Fibroblast of the aortic adventitia (primary cell): ENCODE data around the gene ITGB2. TPM values are rescaled to one million over a fixed set of nuclear protein-coding genes. Genes with fewer than 3 reads are reported as not detected.

ENCODE experiments used
- DNase-seq: peaks from one replicate; pipeline ENCODE4 v3.0.0-alpha.2; 2010; ENCODE audit warnings: low read depth
- H3K4me3 ChIP-seq: 2 replicates; pipeline ENCODE4 v1.5.1; 2011; ENCODE audit warnings: low read depth, mild to moderate bottlenecking, control low read depth, low read length, moderate library complexity
- total RNA-seq: library from RNA; depleted of rRNA; stranded (reverse); fragments of >200 nt; gene quantifications from 2 replicates; pipeline ENCODE4 v1.2.3, GENCODE V29; 2012; ENCODE audit warnings: low replicate concordance
- TF ChIP-seq, protein P1 (sequence below): IDR thresholded peaks from 2 replicates; pipeline ENCODE4 v1.5.1; 2011; ENCODE audit warnings: mild to moderate bottlenecking, low read length, control low read depth, inconsistent platforms; ENCODE audit not compliant: insufficient read depth

ITGB2 gene
- total RNA-seq, 1 donor, result 0.09 TPM

DNA sequence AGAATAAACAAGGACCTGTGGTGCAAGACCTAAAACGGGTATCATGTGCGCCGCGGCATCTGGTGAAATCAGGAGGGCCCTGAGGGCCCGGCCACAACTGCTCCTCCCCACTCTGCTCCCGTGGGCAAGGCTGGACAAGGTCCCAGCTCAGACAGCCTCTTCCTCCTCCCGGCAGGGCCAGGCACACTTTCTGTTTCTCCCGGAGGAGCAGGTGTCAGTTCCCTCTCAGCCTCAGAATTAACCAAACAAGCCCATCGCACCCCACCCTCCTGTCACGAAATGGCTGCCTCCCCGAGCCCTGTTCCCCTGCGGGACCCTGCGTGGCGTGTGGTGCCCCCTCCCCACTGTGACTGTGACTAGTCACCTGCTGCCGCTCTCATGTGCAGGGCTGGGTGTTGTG is 62.4 kb downstream of the ITGB2 start:
- DNase-seq, result no peak
- H3K4me3 ChIP-seq, result no peak overlapping the region
- TF ChIP-seq, protein P1, sequence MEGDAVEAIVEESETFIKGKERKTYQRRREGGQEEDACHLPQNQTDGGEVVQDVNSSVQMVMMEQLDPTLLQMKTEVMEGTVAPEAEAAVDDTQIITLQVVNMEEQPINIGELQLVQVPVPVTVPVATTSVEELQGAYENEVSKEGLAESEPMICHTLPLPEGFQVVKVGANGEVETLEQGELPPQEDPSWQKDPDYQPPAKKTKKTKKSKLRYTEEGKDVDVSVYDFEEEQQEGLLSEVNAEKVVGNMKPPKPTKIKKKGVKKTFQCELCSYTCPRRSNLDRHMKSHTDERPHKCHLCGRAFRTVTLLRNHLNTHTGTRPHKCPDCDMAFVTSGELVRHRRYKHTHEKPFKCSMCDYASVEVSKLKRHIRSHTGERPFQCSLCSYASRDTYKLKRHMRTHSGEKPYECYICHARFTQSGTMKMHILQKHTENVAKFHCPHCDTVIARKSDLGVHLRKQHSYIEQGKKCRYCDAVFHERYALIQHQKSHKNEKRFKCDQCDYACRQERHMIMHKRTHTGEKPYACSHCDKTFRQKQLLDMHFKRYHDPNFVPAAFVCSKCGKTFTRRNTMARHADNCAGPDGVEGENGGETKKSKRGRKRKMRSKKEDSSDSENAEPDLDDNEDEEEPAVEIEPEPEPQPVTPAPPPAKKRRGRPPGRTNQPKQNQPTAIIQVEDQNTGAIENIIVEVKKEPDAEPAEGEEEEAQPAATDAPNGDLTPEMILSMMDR, result no peak

DNA sequence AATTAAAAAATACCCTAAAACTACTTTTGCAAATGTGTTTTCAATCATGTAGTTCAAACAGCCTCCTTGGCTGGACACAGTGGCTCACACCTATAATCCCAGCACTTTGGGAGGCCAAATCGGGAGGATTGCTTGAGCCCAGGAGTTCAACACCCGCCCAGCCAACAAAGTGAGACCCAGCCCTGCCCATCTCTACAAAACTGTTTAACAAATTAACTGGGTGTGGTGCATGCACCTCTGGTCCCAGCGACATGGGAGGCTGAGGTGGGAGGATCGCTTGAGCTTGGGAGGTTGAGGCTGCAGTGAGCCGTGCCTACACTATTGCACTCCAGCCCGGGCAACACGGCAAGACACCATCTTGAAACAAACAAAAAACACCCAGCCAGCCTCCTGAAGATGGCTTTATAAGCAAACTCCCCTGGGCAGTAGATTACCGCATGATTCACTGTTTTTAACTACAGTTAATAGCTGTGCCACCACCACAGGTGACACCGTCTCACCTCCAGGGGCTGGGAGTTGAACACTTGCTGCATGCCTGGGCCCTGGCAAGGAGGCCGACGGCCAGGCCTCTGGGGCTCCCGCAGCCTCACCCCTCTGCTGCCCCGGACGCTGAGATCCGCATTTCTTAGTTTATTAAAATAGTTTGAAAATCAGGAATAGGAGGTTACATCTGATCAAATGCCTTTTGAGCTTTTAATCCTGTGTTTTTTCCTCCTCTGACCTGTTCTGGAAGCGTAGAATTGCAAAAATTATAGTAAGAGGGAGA is 63.4 kb downstream of the ITGB2 start:
- TF ChIP-seq, protein P1, result no peak
- H3K4me3 ChIP-seq, result no peak overlapping the region
- no peak for DNase-seq

GRCh38 chr21:44856131-44856530 is 64.6 kb downstream of the ITGB2 start:
- H3K4me3 ChIP-seq, result no peak overlapping the region
- TF ChIP-seq, protein P1, result no peak
- DNase-seq, result no peak

- no peak overlapping the region for H3K4me3 ChIP-seq
- TF ChIP-seq, protein P1, result no peak
- no peak for DNase-seq
Observed at GRCh38 chr21:44855572-44855971, 65.1 kb downstream of the ITGB2 start.

DNA sequence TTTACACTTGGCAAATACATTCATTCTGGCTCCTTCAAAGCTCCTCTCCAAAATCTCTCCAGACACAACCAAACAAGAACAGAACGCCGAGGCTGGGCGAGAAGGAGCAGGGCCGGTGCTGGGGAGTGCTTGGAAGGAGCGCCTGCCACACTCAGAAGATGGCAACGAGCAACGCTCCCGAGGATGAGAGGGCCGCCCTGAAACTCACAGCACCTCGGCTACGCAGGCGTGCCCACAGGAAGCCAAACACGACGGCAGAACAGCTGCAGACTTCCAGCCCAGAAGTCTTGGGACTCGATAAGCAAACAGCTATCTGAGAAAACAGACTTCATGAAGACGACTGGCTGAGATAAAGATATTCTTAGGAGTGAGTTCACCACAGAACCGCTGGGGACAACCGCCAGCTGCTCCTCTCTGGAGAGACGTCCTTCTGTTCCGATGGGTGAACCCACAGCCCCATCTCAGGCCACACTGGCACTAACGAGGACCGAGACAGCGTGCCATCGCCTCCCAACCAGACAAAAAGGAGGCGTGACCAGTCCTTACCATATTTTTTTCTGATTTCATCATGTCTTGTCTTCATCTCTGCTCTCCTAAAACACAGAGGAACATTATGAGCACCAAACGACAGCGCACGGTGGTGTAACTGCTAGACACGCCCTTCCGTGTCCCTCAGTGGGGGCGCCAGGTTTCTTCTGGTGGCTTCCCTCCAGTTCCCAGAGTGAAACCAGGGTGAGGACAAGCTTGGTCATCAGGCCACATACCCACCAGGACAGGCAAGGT is 65.8 kb downstream of the ITGB2 start:
- DNase-seq, result no peak
- TF ChIP-seq, protein P1, result no peak

GRCh38 chr21:44854391-44854663 is 66.4 kb downstream of the ITGB2 start:
- TF ChIP-seq, protein P1, result no peak
- no peak for DNase-seq
- no peak overlapping the region for H3K4me3 ChIP-seq

More for the DNA sequence above, 65.8 kb downstream of the ITGB2 start:
- H3K4me3 ChIP-seq, result no peak overlapping the region
